Colonic mucosa (tissue), 4 donors: ENCODE results near the gene EML4. TPM values are rescaled to one million over a fixed set of nuclear protein-coding genes. Genes with fewer than 3 reads are reported as not detected.

Source experiments
- DNase-seq: peaks from one replicate; pipeline ENCODE4 v3.0.0-alpha.2; 2020
- H3K27ac ChIP-seq: fragments of 200-600 bp; one replicate; pipeline ENCODE4 v1.8.0; 2021
- H3K27me3 ChIP-seq: fragments of 200-600 bp; one replicate; pipeline ENCODE4 v1.8.0; 2021
- H3K36me3 ChIP-seq: fragments of 200-600 bp; one replicate; pipeline ENCODE4 v1.8.0; 2021
- H3K4me1 ChIP-seq: fragments of 200-600 bp; one replicate; pipeline ENCODE4 v1.8.0; 2021; ENCODE audit warnings: mild to moderate bottlenecking
- H3K4me3 ChIP-seq: fragments of 200-600 bp; one replicate; pipeline ENCODE4 v1.8.0; 2021
- H3K9ac ChIP-seq, 2 donors: one replicate each; pipeline ENCODE4 v1.7.0; 2013; ENCODE audit warnings: control low read depth in 2 of 2, low read depth in 2 of 2, low read length in 2 of 2
- H3K9me3 ChIP-seq: fragments of 200-600 bp; one replicate; pipeline ENCODE4 v1.8.0; 2021
- CTCF ChIP-seq: fragments of 200-600 bp; IDR thresholded peaks from one replicate; pipeline ENCODE4 v1.8.0; 2022; ENCODE audit warnings: antibody characterized with exemption, mild to moderate bottlenecking
- intact Hi-C: fragments of 100-400 bp; cut with DNase I; formaldehyde crosslinking; loops from one replicate; pipeline ENCODE4 v1.14.1; 2022
- total RNA-seq, 2 donors: library from RNA; stranded (reverse); fragmentation: NEBNext Ultra II Directional in 1 of 2; extraction: Animal tissue kit (Norgen Biotek cat#: 25700) in 1 of 2; gene quantifications; one replicate each; pipeline ENCODE4 v1.2.1, GENCODE V29; 2021
- donor health status: healthy.
- donor health status: DM: no; HTN: no; CAD: no.
- donor health status: DM: no; HTN: no; CAD: no.

EML4 gene
- total RNA-seq, 2 donors from 2014 or later = 82.1 to 103 TPM

- H3K9me3 ChIP-seq = no peaks in the 10 kb centered on the region
- no peaks in the 10 kb centered on the region for H3K36me3 ChIP-seq
- intact Hi-C loops = no loop called here
- no peak overlapping the region for H3K4me3 ChIP-seq
- DNase-seq = no peak
- no peaks in the 10 kb centered on the region for H3K27me3 ChIP-seq
- H3K4me1 ChIP-seq = no peaks in the 10 kb centered on the region
- TF ChIP-seq CTCF = no peak
- no peak overlapping the region for H3K9ac ChIP-seq
- no peak overlapping the region for H3K27ac ChIP-seq
Measured at GRCh38 chr2:42230891-42231290, 61.7 kb downstream of the EML4 start.

GRCh38 chr2:42232024-42232423, 62.9 kb downstream of the EML4 start:
- H3K9ac ChIP-seq = no peak overlapping the region
- TF ChIP-seq CTCF = no peak
- DNase-seq = no peak
- H3K4me3 ChIP-seq = no peak overlapping the region
- intact Hi-C loops = no loop called here
- no peaks in the 10 kb centered on the region for H3K4me1 ChIP-seq
- H3K27ac ChIP-seq = no peak overlapping the region
- no peaks in the 10 kb centered on the region for H3K36me3 ChIP-seq
- H3K9me3 ChIP-seq = no peaks in the 10 kb centered on the region
- H3K27me3 ChIP-seq = no peaks in the 10 kb centered on the region

- no peak for DNase-seq
- Histone ChIP-seq H3K27me3 (no peaks in the 10 kb centered on the region), H3K9me3 (no peaks in the 10 kb centered on the region), H3K27ac (no peak overlapping the region), H3K36me3 (no peaks in the 10 kb centered on the region), H3K4me3 (no peak overlapping the region), H3K9ac (peak overlapping the region in 1 of 2 donors; percentile 19), H3K4me1 (no peaks in the 10 kb centered on the region)
- no peak for TF ChIP-seq CTCF
- intact Hi-C loops = no loop called here
Measured at GRCh38 chr2:42233976-42234441, 64.9 kb downstream of the EML4 start.

- Histone ChIP-seq H3K9ac (no peak overlapping the region), H3K9me3 (no peaks in the 10 kb centered on the region), H3K36me3 (no peaks in the 10 kb centered on the region), H3K4me3 (no peak overlapping the region), H3K4me1 (peaks cover 7% of the 10 kb centered on the region), H3K27me3 (no peaks in the 10 kb centered on the region), H3K27ac (no peak overlapping the region)
- intact Hi-C loops = no loop called here
- TF ChIP-seq CTCF = no peak
- no peak for DNase-seq
Measured at GRCh38 chr2:42236911-42237310, 67.8 kb downstream of the EML4 start.

- H3K36me3 ChIP-seq = no peaks in the 10 kb centered on the region
- DNase-seq = peak; percentile 68
- H3K4me1 ChIP-seq = peaks cover 8% of the 10 kb centered on the region
- H3K9ac ChIP-seq = no peak overlapping the region
- H3K27me3 ChIP-seq = no peaks in the 10 kb centered on the region
- H3K9me3 ChIP-seq = no peaks in the 10 kb centered on the region
- H3K4me3 ChIP-seq = no peak overlapping the region
- intact Hi-C loops = loop anchor here (2.0 kb wide), 1 partner anchor 142 kb away; no protein-coding TSS in a partner anchor
- H3K27ac ChIP-seq = no peak overlapping the region
- TF ChIP-seq CTCF = peak; percentile 28
Measured at GRCh38 chr2:42238644-42239288, 69.6 kb downstream of the EML4 start.
